ENCODE results near the gene RPL27A.

- TF ChIP-seq POLR2AphosphoS5 (IDR thresholded peaks at IDR 0.05; ENCODE audit: low read depth, low read length): no peak
- TF ChIP-seq POLR2A (IDR thresholded peaks at IDR 0.05; ENCODE audit: low read depth, low read length): no peak
Observed at GRCh38 chr11:8726395-8726794, 43.8 kb downstream of the RPL27A start.

Measured in GM12892 (cell line).